ENCODE results near the gene UPB1.
"Not testable (repeated sequence)": the region's sequence is repeated elsewhere in the genome, so short reads cannot be mapped to it uniquely, and the experiment has no call there.

The UPB1 gene

DNA sequence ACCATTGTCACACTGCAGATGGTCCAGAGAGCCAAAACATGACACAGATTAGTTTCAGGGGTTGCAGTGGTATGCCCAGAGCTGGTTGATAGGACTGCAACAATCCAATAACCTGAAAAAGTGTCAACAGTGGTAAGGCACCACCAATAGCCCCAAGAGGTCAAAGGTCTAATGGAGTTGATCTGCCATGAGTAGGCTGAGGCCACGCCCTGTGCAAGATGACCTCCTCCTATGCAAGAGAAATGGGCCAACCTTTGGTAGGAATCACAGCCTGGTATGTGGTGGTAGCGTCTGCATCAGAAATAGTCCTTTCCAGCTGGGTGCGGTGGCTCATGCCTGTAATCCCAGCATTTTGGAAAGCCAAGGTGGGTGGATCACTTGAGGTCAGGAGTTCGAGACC is 40.2 kb downstream of the UPB1 start:
- DNase-seq = no peak

DNA sequence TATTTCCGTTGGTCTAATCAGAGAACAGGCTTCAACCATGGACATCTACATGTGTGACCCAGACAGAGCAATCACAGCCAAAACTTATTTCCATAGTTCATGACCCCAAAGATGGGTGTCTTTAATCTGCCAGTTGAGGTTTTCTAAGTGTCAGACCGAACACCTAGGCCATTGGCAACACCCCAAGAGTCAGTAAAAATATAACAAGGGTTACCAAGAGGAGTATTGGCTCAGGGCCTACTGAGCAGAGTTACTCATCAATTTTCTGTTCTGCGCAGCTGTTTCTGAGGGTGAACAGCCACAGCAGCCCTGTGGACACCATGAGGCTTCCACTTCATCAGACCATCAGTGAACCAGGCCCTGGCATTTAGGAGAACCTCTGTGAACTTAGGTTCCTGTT is 41.0 kb downstream of the UPB1 start:
- DNase-seq = no peak

DNA sequence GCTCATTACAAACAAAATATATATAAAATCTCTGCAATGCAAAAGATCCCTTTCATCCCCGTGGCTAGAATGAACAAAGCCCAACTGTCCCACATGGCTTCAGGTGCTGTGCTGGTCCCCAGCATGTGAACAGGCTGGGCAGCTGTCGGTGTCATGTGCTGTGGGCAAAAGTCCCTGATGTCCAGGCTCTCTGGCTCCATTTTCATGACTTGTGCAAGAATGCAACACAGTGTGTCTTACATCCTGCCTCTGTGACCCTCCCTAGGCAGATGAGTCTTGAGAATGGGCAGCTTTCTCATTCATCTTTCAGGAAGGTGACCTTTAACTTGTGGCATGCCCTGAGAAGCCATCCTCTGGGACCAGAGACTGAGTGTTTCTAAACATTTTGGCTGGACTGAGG is 45.3 kb downstream of the UPB1 start:
- DNase-seq = no peak

DNA sequence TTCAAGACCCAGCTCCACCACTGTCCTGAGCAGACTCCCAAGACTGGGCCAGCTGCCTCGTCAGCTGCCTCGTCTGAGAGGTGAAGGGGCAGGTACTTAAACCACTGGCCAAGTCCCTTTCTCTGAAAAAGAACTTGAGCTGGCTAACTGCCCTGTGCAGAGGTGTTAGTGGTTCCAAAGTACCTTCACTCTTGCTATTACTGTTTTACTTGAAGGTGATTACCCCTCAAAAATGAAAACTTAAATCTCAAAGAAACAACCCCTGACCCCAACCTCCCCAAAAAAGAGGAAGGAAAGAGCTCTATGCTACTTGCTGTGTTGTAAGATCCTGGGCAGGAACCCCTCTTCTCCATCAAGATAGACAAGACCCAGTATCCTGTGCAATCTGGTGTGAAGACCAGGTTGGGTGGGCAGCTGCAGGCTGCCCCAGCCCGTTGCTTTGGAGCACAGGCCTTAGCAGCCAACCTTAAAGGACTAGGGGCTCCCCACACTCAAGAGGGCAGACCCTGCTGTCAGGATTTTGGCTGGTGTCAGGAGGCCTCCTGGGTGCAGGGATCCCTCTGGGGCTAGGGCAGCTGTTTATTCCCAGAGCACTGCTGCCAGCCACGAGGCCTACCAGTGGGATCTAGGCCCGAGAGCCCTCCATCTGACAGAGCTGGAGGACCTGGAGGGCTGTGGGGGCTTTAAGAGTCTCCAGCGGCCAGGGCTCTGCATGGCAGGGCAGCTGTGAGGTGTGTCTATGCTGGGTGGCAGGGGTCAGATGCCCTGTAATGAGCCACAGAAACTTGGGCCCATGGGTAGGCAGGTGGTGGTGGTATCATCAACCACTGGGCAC is 46.8 kb downstream of the UPB1 start:
- DNase-seq = no peak

DNA sequence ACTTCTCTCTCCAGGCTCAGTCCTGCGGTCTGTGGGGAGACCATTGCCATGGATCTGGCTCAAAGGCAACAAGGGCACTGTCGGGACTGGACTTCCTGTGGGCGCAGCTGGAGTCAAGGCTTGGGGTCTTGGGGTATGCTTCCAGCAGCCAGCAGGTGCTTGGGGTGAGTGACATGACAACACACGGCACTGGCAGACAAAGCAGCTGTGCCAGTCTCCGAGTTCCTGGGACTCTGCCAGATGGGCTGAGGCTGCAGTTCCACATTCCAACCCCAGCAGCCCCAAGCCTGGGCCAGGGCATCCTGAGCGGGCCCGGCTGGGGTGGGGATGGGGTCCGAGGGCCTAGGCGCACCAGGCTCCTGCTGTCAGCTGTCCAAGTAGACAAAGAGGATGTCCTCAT is 47.5 kb downstream of the UPB1 start:
- DNase-seq = no peak

DNA sequence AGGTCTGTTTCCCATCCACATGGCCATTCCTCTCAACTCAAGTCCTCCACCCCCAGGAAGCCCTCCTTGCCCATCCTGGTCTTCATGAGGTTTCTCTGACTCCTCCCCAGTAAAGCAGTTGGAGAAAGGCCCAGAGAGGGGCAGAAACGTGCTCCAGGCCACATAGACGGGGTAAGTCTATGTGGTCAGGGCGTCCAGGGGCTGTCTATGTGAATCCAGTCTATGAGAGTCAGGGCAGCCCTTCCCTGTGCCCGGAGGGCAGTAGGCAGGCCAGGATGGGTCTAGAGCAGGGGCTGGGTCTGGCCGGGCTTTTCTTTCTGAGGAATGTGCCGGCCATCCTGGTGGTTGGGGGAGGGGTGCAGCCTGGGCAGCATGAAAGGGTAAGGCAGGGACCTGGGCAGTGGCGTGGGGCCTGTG is 48.1 kb downstream of the UPB1 start:
- no peak for DNase-seq

DNA sequence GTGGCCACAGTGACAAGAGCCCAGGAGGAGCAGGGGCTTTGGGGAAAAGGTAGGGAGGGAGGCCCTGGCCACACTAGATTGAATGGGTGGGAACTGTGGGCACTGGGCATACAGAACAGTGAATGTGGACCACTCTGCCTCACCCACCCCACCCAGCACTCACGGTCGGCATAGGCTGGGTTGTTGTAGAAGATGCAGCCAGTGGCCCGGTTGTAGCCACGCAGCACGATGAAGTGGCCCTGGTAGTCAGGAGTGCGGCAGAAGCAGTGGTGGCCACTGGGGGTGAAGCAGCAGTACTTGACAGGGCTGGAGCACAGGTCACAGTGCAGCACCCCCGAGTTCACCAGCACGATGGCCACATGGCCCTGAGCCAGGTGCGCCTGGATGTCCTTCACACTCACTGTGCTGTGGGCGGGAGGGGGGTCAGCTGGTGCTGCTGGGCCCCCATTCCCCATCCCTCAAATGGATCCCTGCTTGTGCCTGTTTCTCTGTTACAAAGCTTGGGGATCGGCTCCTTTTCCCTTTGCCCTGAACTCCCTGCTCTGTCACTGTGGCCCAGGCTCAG is 48.6 kb downstream of the UPB1 start:
- DNase-seq = no peak

DNA sequence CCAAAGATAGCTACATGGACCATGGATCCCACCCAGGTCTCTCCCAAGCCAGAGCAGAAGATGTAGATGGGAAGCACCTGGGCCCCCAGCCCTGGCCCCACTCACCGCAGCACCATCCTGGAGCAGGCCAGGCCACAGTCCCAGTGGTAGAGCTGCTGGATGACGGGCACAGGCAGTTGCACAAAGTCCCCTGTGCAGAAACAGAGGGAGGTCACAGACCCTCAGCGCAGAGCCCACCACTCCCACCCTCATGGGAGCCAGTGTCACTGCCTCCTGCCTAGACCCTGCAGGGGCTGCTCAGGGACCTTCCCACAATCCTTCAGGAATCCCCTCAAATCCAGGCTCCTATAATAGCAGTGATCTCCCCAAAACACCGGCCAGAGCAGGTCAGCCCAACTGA is 53.7 kb downstream of the UPB1 start:
- no peak for DNase-seq

DNA sequence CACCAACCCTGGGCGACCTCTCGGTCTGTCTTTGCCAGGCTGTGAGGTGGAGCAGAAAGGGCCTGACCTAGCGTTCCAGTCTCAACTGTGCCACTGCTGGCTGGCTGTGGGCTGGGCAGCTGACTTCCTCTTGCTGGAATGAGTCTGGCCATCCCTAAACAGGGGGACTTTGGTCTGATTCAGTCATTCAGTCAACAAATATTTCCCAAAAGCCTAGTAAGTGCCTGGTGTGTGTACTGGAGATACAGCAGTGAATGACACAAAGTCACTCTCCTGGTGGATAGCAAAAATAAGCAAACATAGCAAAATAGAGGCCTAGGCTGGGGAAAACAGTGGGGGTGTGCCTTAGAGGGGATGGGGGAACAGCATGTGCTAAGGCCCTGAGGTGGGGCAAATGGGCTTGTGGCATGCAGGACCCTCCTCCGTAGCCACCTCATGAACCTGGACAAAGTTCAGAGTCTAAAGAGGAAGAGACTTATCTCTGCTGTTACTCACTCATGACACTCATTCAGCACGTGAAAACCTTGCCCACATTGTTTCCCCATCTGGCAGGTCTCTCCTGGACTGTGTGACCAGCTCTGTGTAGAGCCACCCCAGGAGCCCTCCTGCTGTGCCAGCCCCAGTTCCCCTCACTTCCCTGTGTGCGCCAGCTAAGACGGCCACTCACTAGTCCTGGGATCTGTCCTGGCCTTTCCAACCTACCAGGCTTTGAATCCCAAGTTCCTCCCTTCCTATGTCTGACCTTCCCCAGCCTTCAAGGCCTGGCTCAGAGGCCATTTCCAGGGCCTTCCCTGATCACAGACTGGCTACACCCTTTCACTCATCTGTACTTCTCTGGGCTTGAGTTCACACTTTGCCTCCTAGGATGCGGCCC is 55.1 kb downstream of the UPB1 start:
- no peak for DNase-seq

DNA sequence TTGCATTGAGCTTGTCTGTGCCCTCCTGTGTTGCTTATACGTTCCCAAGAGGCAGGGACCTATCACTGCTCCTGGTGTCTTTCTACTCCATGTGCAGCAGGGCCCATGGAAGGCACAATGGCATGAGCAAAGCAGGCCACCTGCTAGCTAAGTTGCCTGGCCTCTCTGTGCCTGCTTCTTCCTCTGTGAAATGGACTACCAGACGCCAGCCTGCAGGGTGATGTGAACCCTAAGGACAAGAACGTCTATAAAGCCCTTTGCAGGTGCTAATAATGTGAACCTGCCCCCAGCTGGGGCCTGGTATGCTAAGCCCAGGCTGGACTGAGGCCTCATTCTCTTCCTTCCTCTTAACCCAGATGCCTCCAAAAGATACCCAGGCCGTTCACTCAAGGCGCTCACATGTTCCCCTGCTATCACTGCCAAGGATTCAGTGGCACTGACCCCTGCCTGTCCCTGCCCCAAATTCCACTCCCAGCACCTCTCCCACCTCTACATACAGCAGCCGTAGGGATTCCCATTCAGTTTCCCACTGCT is 55.8 kb downstream of the UPB1 start:
- no peak for DNase-seq

DNA sequence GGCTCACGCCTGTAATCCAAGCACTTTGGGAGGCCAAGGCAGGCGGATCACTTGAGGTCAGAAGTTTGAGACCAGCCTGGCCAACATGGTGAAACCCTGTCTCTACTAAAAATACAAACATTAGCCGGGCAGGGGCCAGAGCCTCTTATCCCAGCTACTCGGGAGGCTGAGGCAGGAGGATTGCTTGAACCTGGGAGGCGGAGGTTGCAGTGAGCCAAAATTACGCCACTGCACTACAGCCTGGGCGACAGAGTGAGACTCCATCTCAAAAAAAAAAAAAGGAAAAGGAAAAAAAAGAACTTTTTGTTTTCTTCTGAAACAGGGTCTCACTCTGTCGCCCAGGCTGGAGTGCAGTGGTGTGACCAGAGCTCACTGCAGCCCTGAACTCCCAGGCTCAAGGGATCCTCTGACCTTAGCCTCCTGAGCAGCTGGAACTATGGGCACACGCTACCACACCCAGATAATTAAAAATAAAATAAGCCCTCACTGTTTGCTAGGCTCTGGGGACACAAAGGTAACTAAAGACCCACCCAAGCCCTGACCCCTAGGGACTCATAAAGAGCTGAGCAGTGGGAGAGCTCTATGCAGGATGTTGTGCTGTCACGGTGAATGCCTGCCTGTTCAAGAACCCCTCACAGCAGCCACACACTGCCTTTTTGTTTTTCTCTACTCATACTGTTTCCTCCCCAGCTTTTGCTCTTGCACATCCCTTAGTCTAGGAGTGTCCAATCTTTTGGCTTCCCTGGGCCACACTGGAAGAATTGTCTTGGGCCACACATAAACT is 57.6 kb downstream of the UPB1 start:
- DNase-seq = not testable (repeated sequence)

DNA sequence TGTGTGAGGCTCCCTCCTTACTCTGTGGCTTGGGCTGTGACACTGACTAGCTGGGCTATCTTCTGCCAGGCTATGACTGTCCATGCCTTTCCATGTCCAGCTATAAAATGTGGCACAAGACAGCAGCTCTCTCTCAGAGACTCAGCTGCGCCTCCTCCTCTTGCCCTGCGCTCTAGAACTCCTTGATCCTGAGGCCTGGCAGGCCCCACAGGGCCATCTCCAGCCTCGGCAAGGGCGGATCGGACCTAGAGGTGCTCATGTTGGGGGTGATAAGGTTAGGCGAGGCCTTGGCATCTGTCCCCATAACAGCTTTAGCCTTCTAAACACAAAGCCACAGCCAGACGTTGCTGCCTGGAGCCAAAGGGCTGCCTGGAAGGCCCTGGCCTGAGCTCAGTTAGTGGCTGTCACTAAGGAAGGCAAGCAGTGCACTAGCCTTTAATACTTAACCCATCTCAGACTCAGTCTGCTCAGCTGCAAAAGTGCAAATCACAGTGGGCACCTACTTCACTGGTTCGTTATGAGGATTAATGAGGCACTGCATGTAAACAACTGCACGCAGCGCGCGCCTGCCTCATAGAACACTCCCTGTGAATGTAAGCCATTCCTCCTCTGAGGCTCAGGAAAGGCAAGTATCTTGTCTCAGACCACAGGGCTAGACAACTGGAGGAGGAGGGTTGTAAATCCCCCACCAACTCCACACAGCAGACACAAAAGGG is 58.6 kb downstream of the UPB1 start:
- no peak for DNase-seq

DNA sequence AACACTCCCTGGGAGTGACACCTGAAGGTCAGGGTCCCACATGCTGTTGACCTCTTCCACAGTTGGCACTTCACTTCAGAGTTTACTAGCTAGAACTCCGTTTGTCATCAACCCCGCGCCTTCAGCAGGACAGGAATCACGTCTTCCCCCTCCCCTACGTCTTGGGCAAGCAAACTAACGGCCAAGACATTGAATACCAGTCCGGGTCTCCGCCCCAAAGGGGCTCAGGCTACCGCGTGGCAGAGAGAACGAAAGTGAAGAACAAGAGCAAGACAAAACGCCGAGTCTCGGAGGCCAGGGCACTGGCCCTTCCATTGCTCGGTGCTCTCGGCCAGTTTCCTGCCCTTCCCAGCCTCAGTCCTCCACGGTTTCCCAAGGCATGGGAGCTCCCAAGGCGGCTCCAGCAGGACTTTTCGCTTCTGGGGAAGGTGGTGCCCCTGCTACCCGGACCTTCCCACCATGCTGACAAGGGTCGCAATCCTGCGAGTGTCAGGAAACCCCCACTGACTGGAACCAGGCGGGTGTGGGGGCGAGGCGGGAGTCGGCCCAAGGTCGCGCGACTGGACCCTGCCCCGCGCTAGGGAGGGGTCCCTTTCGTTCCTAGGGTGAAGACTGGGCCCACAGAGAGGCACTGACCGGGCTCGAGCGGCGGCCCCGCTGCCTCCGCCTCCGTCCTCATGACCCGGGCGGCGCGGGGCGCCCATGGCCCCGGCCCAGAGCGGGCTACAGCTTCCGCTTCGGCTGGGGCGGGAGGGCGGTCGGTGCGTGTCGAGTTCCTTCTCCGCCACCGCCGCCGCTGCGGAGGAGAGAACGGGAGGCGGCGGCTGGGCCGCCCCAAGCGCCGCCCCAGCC is 59.4 kb downstream of the UPB1 start, which contains the start of gene GUCD1:
TSS of gene GUCD1 (minus strand) at position 826 of the 852 bp plus-strand sequence. CDS start at position 679, 147 bp downstream.
- DNase-seq = peak; percentile 2

DNA sequence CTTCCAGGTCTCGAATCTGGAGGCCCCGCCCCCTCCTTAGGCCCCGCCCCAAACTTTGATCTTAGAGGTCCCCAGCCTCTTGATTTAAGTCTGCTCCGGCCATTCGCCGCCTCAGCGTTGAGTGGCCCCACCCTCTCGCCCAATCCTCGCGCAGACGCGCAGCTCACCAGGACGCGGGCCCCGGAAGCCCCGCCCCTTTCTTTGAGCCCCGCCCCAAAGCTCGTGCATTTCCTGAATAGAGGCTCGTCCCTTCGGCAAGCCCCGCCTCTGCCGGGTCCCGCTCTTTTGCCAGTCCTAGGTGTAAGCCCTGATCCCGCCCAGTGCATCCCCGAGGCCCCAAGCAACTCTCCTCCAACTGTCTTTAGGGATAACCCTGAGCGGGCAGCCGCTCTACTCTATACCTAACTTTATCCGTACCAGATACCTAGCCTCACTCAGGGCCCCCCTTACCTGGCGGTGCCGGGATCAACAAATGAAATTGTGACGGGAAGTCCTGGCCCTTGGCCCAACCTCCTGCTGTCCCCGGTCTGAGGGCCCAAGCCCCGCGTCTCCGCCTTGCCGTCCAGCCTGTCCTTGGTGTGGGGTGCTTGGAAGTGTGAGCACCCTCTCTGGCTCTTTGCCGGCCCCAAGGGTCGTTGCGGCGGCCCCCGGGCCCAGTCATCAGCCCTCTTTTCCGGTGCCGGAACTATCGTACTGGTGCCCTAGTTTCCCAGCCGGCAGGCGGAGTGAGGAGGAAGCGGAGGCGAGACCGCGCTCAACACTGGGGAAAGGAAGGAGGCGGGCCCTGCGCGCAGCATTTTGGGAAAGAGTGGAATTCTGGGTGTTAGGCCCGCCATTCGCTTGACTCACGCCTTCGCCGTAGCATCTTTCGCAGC is 60.3 kb downstream of the UPB1 start, which contains the start of gene SNRPD3:
TSS of gene SNRPD3 (plus strand) at position 835 of the 875 bp plus-strand sequence. CDS start 1,676 bp downstream, outside the sequence.
- DNase-seq = peak; percentile 79

DNA sequence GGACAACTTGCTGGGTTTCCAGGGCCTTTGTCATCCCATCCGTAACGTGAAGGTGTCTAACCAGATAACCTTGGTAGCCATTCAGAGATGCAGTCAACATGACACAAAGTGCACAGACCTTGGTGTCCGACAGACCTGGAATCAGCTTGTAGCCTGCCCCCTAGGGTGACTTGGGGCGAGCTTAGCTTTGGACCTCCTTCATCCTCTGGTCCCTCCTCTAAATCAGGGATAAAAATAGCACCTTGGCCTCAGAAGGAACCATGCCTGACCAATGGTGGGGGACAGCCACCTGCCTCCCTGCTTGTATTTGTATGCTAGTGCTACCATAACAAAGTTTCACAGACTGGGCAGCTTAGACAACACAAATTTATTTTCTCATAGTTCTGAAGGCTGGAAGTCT is 64.3 kb downstream of the UPB1 start:
- no peak for DNase-seq

DNA sequence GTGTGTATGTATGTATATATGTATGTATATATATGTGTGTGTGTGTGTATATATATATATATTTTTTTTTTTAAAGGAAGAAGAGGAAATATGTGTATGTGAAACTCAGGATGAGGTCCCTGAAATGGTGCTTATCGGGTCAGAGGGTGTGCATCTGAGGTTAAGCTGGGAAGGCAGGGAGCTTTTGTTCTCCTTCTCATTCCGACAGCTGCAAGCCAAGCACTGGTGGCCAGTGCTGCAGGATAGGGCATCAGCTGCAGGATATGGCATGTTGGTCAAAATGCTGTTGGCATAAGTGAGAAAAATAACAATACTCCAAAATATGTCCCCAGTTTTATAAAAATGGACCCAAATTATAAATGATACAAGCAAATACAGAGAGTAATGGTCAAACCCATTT is 68.1 kb downstream of the UPB1 start:
- DNase-seq = no peak

DNA sequence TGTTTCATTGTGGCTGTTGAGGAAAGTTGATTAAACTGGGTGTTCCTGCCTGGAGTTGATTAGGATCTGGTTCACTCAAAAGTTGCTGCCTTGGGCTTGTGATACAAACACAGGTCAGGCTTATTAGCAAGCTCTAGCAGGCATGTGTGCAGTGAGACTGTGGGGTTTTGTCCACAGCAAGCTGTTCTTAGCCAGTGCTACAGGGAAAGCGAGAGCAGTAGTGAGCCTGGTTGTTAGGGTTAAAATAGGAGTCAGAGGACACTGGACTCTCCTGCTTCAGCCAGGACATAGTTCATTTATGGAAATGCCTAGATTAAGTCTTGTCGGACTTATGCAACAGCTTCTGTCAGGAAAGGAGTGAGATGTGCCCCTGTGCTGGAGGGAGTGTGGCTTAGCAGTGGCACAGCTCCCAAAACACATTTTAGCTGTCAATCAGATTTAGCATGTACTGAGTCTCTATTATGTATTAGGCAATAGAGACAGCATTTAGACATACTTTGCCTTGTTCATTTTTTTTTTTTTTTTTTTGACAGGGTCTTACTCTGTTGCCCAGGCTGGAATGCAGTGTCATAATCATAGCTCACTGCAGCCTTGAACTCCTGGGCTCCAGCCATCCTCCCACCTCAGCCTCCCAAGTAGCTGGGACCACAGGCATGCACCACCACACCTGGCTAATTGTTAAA is 69.4 kb downstream of the UPB1 start:
- no peak for DNase-seq

DNA sequence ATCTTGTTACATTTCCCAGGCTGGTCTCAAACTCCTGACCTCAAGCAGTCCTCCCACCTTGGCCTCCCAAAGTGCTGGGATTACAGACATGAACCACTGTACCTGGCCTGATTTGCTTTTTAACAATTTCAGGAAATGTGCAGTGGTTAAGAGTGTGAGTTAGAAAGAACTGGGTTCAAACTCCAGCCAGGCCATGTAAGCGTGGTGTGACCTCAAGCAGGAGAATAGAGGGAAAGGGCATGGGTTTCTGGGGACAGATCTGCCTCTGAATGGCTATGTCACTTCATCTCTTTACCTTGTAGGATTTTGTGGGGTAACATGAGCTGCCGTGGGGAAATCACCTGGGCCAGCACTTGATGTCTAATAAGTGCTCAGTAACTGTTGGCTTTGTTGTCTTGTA is 69.9 kb downstream of the UPB1 start:
- no peak for DNase-seq

DNA sequence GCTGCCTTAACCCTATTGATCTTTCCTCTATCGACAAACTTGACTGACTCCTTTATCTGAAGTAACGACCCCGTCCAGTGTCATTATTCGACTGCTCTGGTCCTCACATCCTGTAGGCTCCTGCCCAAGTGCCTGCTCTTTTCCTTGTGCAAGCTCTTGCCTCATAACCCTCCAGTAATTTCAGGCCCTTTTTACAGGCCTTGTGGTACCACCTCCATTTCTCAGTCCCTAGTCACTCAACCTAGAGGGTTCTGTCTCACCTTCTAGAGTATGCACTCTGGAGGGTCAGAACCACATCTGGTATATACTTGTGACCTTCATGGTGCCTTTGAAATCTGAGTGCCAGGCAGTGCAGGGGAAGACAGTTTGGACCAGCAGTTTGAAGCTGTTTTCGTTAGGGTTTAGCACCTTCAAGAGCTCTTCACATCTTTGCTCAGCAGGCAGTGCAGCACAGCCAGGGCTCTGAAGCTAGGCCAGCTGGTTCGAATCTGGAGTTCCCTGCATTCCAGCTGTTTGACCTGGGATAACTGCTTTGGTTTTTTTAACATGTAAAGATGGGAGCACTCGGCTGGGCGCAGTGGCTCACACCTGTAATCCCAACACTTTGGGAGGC is 71.9 kb downstream of the UPB1 start:
- DNase-seq = peak; percentile 75

All from DMS79 treated with DMSO at 0.1 percent for 48 hours (cell line).